Measurements from ENCODE around the gene RNF113B. TPM values are rescaled to one million over a fixed set of nuclear protein-coding genes. Genes with fewer than 3 reads are reported as not detected.

Gene RNF113B
- total RNA-seq, 1 donor from 2014 or later, result not detected

DNA sequence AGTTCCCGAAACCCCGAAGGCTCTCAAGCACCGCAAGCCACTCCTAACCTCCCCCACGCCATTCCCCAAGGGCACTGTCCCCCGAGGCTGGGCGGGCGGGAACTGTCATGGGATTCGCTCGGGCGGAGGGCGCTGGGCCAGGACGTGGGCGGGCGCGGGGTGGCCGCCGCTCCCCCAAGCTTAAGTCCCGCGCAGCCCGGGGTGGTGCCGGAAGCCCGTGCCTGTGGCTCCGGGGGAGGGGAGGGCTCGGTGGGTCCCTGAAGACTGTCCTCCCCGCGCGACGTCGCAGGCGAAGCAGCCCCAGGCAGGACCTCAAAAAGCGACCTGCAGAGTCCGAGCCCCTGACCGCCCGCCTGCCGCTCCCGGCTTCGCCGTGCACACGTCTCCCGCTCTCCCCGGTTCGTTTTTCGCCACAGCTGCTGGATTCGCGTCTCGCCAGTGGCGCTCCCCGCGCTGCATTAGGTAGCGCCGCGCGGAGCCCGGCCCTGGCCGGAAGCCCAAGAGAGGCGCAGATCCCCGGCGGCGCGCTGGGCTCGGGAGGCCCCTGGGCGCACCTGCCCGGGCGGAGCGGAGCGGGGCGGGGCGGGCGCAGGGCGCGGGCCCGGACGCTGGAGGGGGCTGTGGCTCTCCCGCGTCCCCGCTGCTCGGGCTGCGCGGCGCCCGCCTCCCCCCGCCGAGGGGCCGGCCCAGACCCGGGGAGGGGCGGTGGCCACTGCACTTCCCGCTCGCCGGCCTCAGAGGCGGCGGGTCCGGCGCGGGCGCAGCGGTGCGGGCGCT lies 34.5 kb downstream of the RNF113B start, which contains the start of gene FARP1:
TSS of gene FARP1 (plus strand) at position 715 of the 777 bp plus-strand sequence. CDS start 70,149 bp downstream, outside the sequence.
- DNase-seq (ENCODE audit: low spot score), result peak; percentile 91

DNA sequence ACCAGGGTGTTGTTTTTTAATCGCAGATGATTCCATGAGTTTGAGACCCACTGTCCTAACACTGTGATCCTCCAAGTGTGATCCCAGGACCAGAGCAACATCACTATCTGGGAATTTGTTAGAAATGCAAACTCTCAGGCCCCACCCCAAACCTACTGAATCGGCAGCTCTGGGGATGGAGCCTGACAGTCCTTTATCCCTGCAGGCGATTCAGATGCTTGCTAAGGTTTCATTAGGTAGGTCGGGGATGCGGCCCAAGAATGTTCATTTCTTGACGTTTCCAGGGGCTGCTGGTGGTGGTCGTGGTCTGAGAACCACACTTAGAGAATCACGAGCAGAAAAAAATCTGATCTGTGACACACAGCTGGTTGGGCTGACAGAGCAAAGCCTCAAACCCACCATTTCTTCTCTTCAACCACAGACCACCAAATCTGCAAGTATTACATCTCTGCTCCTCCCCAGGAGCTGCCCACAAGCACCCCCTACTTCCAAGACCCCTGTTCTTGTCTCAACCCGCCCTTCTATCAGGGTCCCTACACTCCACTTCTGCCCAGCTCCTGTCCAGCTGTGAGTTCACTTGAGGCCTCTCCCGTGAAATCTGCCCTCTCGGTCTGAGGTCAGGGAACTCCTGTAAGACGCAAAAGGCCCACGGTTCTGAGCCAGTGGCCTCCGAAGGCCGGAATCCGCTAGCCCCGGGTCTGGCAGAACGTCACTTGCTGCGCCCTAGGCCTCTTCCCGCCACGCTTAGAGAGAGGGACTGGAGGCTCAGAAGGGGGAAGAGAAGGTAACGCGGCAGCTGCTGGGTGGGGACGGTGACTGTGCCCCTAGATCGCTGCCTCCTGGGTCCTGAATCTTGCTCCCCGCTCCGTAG lies 35.3 kb downstream of the RNF113B start:
- DNase-seq (ENCODE audit: low spot score), result no peak

DNA sequence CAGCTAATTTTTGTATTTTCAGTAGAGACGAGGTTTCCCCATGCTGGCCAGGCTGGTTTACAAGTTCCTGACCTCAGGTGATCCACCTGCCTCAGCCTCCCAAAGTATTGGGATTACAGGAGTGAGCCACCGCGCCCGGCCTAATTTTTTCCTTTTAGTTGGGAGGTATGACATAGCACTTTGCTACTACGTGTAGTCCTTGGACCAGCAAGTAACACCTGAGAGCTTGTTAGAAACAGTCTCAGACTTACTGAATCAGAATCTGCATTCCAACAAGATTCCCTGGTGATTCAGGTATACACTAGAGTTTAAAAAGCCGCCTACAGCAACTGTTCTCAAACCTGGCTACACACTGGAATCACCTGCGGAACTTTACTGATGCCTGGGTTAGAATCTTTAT lies 36.0 kb downstream of the RNF113B start:
- DNase-seq (ENCODE audit: low spot score), result no peak

DNA sequence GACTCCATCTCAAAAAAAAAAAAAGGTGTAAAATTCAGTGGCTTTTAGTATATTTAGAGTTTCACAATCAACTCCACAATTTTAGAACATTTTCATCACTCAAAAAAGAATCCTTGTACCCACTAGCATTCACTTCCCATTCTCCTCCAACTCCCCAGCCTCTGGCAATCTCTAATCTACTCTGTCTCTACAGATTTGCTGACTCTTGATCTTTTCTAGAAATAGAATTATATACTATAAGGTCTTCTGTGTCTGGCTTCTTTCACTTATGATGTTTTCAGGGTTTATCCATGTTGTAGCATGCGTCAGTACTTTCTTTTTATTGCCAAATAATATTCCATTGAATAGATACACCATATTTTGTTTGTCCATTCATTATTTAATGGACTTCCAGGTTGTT lies 42.2 kb downstream of the RNF113B start:
- DNase-seq (ENCODE audit: low spot score), result no peak

DNA sequence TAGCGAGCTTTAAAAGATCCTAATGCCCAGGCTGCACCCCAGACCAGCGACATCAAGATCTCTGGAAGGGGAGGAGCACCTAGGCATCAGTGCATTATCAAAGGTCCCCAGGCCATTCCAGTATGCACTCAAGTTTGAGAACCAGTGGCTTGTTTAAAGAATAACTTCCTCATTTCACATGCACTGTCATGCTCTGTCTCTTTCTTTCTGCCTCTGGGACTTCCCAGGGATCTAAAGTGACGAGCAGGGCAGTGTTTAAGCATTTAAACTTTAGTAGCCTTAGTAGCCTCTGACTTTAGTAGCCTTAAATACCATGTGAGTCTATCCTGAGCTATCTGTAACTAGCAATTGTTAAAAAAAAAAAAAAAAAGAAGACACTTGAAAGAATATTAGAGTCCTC lies 43.1 kb downstream of the RNF113B start:
- DNase-seq (ENCODE audit: low spot score), result no peak

DNA sequence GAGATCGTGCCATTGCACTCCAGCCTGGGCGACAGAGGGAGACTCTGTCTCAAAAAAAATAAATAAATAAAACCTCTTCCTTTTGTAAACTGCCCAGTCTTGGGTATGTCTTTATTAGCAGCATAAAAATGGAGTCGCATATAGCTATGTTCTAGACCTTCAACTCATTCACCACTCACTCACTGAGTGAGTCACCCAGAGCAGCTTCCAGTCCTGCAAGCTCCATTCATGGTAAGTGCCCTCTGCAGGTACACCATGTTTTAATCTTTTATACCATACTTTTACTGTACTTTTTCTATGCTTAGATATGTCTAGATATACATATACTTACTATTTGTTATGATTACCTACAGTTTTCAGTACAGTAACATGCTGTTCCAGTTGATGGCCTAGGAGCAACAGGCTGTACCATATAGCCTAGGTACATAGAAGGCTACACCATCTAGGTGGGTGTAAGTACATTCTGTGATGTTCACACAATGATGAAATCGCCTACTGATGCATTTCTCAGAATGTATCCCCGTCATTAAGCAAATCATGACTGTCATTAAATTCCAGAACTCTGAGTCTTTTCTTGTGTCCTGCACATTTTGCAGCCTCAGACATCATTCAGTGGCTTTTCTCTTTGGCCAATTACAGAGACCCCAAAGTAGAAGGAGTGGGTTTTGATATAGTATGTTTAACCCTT lies 47.9 kb downstream of the RNF113B start:
- no peak for DNase-seq (ENCODE audit: low spot score)

Small RNAs within 50 kb of the gene (microRNA-seq; reads per million reads assigned to microRNA genes)
- gene MIR3170 (ENCODE audit: borderline number of aligned reads), result not detected

Other genes starting within 250 kb of the RNF113B start
- 113 TPM for gene IPO5, start 223.6 kb downstream of the RNF113B start, total RNA-seq
- gene FARP1, start 34.2 kb downstream of the RNF113B start, total RNA-seq, result 42.5 TPM

Data from mesenteric fat pad (tissue), 1 donor.